Measurements from ENCODE around the gene RPL5.

Gene RPL5

DNA sequence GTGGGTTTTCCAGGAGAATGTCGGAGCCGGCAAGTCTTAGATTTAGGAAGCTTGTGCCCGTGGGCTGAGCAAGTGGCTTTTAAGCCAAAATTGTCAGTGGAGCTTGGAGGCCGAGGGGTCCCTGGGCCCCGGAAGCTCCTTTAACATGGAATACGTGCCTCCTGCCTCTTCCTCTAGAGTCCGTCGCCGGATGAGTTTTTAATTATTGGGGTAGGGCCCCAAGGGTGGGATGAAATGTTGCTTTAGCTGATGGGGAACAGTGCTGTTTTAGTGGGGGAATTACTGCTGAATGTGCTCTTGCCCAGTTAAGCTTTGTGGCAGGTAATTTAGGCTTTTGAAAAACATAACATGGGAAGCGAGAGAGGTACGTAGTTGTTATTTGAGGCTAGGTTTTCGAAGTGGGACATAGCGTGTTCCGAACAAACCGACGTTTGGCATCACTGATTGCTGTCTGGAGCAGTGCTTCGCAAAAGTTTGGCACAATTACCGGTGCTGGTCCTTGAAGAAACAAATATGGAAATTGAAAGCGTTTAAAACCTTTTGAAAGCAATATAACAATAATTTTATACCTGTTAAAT, 786 bp downstream of the RPL5 start:
- DNase-seq (ENCODE audit: extremely low spot score): no peak
- POLR2A ChIA-PET: interaction anchor here (0.9 to 1.3 kb wide), 3 partner anchors 10 to 155 kb away, joined by 3 to 4 read pairs (median 3); no protein-coding TSS in a partner anchor
- TF ChIP-seq, protein P1, sequence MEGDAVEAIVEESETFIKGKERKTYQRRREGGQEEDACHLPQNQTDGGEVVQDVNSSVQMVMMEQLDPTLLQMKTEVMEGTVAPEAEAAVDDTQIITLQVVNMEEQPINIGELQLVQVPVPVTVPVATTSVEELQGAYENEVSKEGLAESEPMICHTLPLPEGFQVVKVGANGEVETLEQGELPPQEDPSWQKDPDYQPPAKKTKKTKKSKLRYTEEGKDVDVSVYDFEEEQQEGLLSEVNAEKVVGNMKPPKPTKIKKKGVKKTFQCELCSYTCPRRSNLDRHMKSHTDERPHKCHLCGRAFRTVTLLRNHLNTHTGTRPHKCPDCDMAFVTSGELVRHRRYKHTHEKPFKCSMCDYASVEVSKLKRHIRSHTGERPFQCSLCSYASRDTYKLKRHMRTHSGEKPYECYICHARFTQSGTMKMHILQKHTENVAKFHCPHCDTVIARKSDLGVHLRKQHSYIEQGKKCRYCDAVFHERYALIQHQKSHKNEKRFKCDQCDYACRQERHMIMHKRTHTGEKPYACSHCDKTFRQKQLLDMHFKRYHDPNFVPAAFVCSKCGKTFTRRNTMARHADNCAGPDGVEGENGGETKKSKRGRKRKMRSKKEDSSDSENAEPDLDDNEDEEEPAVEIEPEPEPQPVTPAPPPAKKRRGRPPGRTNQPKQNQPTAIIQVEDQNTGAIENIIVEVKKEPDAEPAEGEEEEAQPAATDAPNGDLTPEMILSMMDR (IDR thresholded peaks at IDR 0.05; ENCODE audit: control extremely low read depth, extremely low read depth, low read depth, missing control alignments): no peak
- CTCF ChIA-PET: interaction anchor here (0.8 to 3.3 kb wide), 24 partner anchors 9 to 797 kb away, joined by 3 to 47 read pairs (median 4); partner anchors contain the start of genes EVI5 and GFI1

DNA sequence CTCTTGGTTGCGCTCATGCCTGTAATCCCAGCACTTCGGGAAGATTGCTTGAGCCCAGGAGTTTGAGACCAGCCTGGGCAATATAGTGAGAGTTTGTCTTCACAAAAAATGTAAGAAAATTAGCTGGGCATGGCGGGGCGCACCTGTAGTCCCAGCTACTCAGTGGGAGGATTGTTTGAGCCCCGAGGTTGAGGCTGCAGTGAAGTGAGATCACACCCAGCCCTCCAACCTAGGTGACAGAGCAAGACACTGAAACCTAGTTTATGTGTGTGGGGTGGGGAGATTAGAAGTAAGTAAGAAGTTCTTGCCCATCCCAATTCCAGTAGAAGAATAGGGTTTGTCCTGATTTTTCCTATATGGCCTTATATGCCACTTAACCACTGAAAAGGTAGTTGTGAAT, 2.0 kb downstream of the RPL5 start:
- POLR2A ChIA-PET: no interaction called here
- TF ChIP-seq, protein P1 (IDR thresholded peaks at IDR 0.05; ENCODE audit: control extremely low read depth, extremely low read depth, low read depth, missing control alignments): no peak
- CTCF ChIA-PET: interaction anchor here (1.4 to 2.6 kb wide), 2 partner anchors 15 to 16 kb away, joined by 4 to 6 read pairs; no protein-coding TSS in a partner anchor
- no peak for DNase-seq (ENCODE audit: extremely low spot score)

DNA sequence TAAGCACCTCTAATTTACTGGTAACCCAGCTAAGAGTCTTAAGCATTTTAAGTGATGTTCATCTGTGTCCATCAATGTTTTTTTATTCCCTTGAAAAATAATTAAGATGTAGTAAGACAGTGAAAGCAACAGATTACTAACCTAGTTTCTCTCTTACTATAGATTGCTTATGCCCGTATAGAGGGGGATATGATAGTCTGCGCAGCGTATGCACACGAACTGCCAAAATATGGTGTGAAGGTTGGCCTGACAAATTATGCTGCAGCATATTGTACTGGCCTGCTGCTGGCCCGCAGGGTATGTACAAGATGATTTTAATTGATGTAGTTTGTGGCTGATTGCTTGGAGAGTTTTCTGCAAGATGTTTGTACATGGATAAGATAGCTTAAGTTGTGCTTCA, 2.8 kb downstream of the RPL5 start:
- DNase-seq (ENCODE audit: extremely low spot score): no peak
- POLR2A ChIA-PET: interaction anchor here (1.1 kb wide), 1 partner anchor 25 kb away, joined by 3 read pairs; no protein-coding TSS in a partner anchor
- TF ChIP-seq, protein P1 (IDR thresholded peaks at IDR 0.05; ENCODE audit: control extremely low read depth, extremely low read depth, low read depth, missing control alignments): no peak
- CTCF ChIA-PET: interaction anchor here (1.4 to 2.6 kb wide), 2 partner anchors 15 to 16 kb away, joined by 4 to 6 read pairs; no protein-coding TSS in a partner anchor

DNA sequence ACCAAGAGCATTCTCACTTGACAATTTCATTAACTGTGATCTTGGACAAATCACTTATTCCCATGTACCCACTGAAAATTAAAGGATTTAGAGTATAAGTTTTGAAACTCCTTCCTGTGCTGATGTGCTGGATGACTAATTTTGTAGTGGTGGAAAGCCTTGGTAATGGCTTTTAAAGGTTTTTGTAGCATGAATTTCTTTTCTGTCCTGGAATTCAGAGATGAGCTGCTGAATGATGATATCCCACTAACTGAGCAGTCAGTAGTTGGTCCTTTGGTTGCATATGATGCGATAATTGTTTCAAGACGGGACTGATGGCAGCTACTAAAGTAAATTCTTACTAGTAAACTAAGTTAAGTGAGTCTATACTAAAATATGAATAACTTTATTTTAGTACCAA, 5.2 kb downstream of the RPL5 start:
- POLR2A ChIA-PET: no interaction called here

DNA sequence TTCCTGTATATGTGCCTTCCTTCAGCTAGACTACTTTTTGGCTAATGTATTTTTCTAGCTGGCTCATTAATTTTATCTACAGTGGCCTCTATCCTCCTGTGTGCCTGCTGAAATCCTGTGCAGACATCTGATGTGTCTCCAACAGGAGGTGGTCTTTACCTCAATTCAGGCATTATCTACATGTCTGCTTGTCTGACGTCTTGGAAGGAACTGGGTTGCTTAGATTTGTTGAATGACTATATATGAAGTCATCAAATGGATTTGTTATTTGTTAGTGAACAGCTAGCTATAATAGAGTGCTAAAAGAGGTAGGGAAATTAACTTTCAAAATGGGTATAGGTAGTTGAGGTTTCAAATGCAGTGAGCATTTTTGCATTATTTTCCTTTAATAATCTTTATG, 6.7 kb downstream of the RPL5 start:
- TF ChIP-seq, protein P1 (IDR thresholded peaks at IDR 0.05; ENCODE audit: control extremely low read depth, extremely low read depth, low read depth, missing control alignments): no peak
- ChIA-PET CTCF (interaction anchor here (1.2 to 3.3 kb wide), 3 partner anchors 21 to 156 kb away, joined by 4 to 16 read pairs (median 16); no protein-coding TSS in a partner anchor), POLR2A (interaction anchor here (0.6 kb wide), 3 partner anchors 12 to 1048 kb away, joined by 3 read pairs; no protein-coding TSS in a partner anchor)
- no peak for DNase-seq (ENCODE audit: extremely low spot score)

More for the DNA sequence above, 5.2 kb downstream of the RPL5 start:
- TF ChIP-seq, protein P1 (IDR thresholded peaks at IDR 0.05; ENCODE audit: control extremely low read depth, extremely low read depth, low read depth, missing control alignments): no peak
- no peak for DNase-seq (ENCODE audit: extremely low spot score)
- CTCF ChIA-PET: interaction anchor here (1.0 to 3.3 kb wide), 4 partner anchors 22 to 157 kb away, joined by 3 to 16 read pairs (median 10); no protein-coding TSS in a partner anchor

DNA sequence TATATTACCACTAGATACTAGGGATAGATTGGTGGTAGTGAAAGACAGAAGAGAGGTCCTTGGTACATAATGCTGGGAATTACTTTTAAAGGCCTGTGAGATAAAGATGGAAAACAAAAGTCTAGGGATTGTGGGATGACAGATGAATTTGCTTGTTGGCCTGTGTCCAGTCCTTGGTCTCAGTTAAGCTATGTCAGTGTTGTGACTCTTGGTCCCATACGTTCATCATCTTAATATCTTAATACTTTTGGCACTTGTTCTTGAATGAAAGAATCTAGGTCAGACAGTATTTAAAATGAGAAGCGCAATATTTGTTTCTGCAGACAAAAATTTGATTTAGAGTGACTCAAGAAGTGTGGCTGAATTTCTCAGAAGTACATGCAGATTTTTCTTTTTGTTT, 7.6 kb downstream of the RPL5 start:
- POLR2A ChIA-PET: interaction anchor here (0.6 kb wide), 1 partner anchor 1058 kb away, joined by 3 read pairs; no protein-coding TSS in a partner anchor
- TF ChIP-seq, protein P1 (IDR thresholded peaks at IDR 0.05; ENCODE audit: control extremely low read depth, extremely low read depth, low read depth, missing control alignments): no peak
- DNase-seq (ENCODE audit: extremely low spot score): no peak
- CTCF ChIA-PET: interaction anchor here (1.4 to 4.4 kb wide), 3 partner anchors 8 to 20 kb away, joined by 6 to 21 read pairs (median 16); partner anchors contain the start of gene RPL5

All from GM10248 (cell line).